Neuronal stem cell (in vitro differentiated cells): ENCODE results near the gene CFAP92.

Experiments used
- DNase-seq: peaks from one replicate; pipeline ENCODE4 v3.0.0-alpha.2; 2013; ENCODE audit warnings: low spot score
- H2AFZ ChIP-seq: one replicate; pipeline ENCODE4 v1.6.1; 2013; ENCODE audit warnings: mild to moderate bottlenecking, low read length, inconsistent platforms
- H2AK5ac ChIP-seq: 2 replicates; pipeline ENCODE4 v1.6.1; 2013; ENCODE audit warnings: low read depth, mild to moderate bottlenecking, inconsistent platforms, low read length, moderate library complexity, mixed read lengths
- H2BK120ac ChIP-seq: 2 replicates; pipeline ENCODE4 v1.6.1; 2013; ENCODE audit warnings: low read depth, mild to moderate bottlenecking, inconsistent platforms, low read length, moderate library complexity, mixed read lengths
- H2BK12ac ChIP-seq: one replicate; pipeline ENCODE4 v1.6.1; 2013; ENCODE audit warnings: low read length, inconsistent platforms
- H2BK15ac ChIP-seq: 2 replicates; pipeline ENCODE4 v1.6.1; 2013; ENCODE audit warnings: mild to moderate bottlenecking, low read length, inconsistent platforms, mixed read lengths
- H2BK5ac ChIP-seq: one replicate; pipeline ENCODE4 v1.6.1; 2013; ENCODE audit warnings: inconsistent platforms, mild to moderate bottlenecking, low read length, moderate library complexity
- H3K14ac ChIP-seq: one replicate; pipeline ENCODE4 v1.6.1; 2013; ENCODE audit warnings: low read length, inconsistent platforms
- H3K18ac ChIP-seq: 2 replicates; pipeline ENCODE4 v1.6.1; 2013; ENCODE audit warnings: low read length, inconsistent platforms
- H3K23ac ChIP-seq: 2 replicates; pipeline ENCODE4 v1.6.1; 2013; ENCODE audit warnings: low read depth, mild to moderate bottlenecking, mixed read lengths, low read length, inconsistent platforms; ENCODE audit not compliant: poor library complexity
- H3K27ac ChIP-seq: replicated peaks from 3 replicates; pipeline ENCODE4 v1.5.1; 2013; ENCODE audit warnings: low read length, inconsistent platforms
- H3K27me3 ChIP-seq, 3 experiments: 2 replicates each; pipeline ENCODE4 v1.6.1; 2013; ENCODE audit warnings: low read length in 3 of 3, mild to moderate bottlenecking in 2 of 3, inconsistent platforms in 1 of 3, low read depth in 1 of 3, mixed read lengths in 1 of 3, moderate library complexity in 1 of 3; ENCODE audit not compliant: control insufficient read depth in 3 of 3, insufficient read depth in 3 of 3
- H3K36me3 ChIP-seq, 2 donors: replicated peaks in 1 of 2; 2 replicates each; pipeline ENCODE4 v1.6.1; 2013; ENCODE audit warnings: low read length in 2 of 2; ENCODE audit not compliant: control insufficient read depth in 2 of 2, insufficient read depth in 2 of 2
- H3K4ac ChIP-seq: 2 replicates; pipeline ENCODE4 v1.6.1; 2013; ENCODE audit warnings: inconsistent platforms, mild to moderate bottlenecking, low read length, moderate library complexity
- H3K4me1 ChIP-seq, 2 donors: 1 replicate in 1 of 2; 2 replicates in 1 of 2; pipeline ENCODE4 v1.6.1; 2013; ENCODE audit warnings: low read length in 2 of 2, low read depth in 1 of 2; ENCODE audit not compliant: control insufficient read depth in 2 of 2, insufficient read depth in 1 of 2
- H3K4me2 ChIP-seq: one replicate; pipeline ENCODE4 v1.6.1; 2013; ENCODE audit warnings: mild to moderate bottlenecking, low read length, inconsistent platforms; ENCODE audit not compliant: insufficient read depth, poor library complexity, severe bottlenecking
- H3K4me3 ChIP-seq, 2 donors: 2 replicates each; pipeline ENCODE4 v1.5.1; 2013; ENCODE audit warnings: low read length in 2 of 2, mild to moderate bottlenecking in 2 of 2, inconsistent platforms in 1 of 2, moderate library complexity in 1 of 2
- H3K79me1 ChIP-seq: one replicate; pipeline ENCODE4 v1.6.1; 2013; ENCODE audit warnings: low read depth, mild to moderate bottlenecking, inconsistent platforms, low read length, moderate library complexity
- H3K9ac ChIP-seq: one replicate; pipeline ENCODE4 v1.6.1; 2013; ENCODE audit warnings: mild to moderate bottlenecking, low read depth, low read length, inconsistent platforms; ENCODE audit not compliant: poor library complexity
- H3K9me3 ChIP-seq, 2 donors: replicated peaks in 1 of 2; 2 replicates each; pipeline versions ENCODE3 to v1.6.1; 2013; ENCODE audit warnings: low read length in 2 of 2, mild to moderate bottlenecking in 2 of 2, inconsistent platforms in 1 of 2, low read depth in 1 of 2, mixed read lengths in 1 of 2, moderate library complexity in 1 of 2; ENCODE audit not compliant: control insufficient read depth in 2 of 2, insufficient read depth in 1 of 2
- H4K8ac ChIP-seq: one replicate; pipeline ENCODE4 v1.6.1; 2013; ENCODE audit warnings: low read depth, mild to moderate bottlenecking, inconsistent platforms, low read length, moderate library complexity
- H4K91ac ChIP-seq: one replicate; pipeline ENCODE4 v1.6.1; 2013; ENCODE audit warnings: low read length, low read depth, mild to moderate bottlenecking, inconsistent platforms; ENCODE audit not compliant: poor library complexity
- WGBS, 2 donors: extraction: QIAGEN DNeasy Blood & Tissue Kit; methylation state at CpG; one replicate each; pipeline ENCODE4 v1.1.7; 2013; ENCODE audit warnings: missing lambda C conversion rate in 2 of 2, mixed read lengths in 1 of 2; ENCODE audit not compliant: insufficient read length in 2 of 2, insufficient replicate concordance in 1 of 2; ENCODE audit errors: extremely low coverage in 2 of 2; 5-methylcytosine and 5-hydroxymethylcytosine counted together

Gene CFAP92

GRCh38 chr3:128967748-128968355, 26.0 kb downstream of the CFAP92 start:
- no peak overlapping the region for H2BK120ac ChIP-seq
- H3K4me1 ChIP-seq = no peaks in the 10 kb centered on the region
- no peak overlapping the region for H3K4me2 ChIP-seq
- H3K79me1 ChIP-seq = no peaks in the 10 kb centered on the region
- H2BK15ac ChIP-seq = no peak overlapping the region
- no CpG with 5 or more reads among the region's 6 CpGs for WGBS, 2 donors
- no peak overlapping the region for H3K9ac ChIP-seq
- H3K4me3 ChIP-seq = no peak overlapping the region
- no peak overlapping the region for H3K23ac ChIP-seq
- H3K18ac ChIP-seq = no peak overlapping the region
- no peak overlapping the region for H3K27ac ChIP-seq
- H2AFZ ChIP-seq = no peak overlapping the region
- peaks cover 0 to 33% of the 10 kb centered on the region in 2 donors for H3K36me3 ChIP-seq
- H3K4ac ChIP-seq = no peak overlapping the region
- H3K9me3 ChIP-seq = no peaks in the 10 kb centered on the region
- H2BK5ac ChIP-seq = no peak overlapping the region
- no peaks in the 10 kb centered on the region for H3K27me3 ChIP-seq
- DNase-seq = no peak
- no peak overlapping the region for H4K91ac ChIP-seq
- H4K8ac ChIP-seq = no peak overlapping the region
- no peak overlapping the region for H2BK12ac ChIP-seq
- no peak overlapping the region for H3K14ac ChIP-seq
- H2AK5ac ChIP-seq = no peak overlapping the region

GRCh38 chr3:128965818-128966217, 28.1 kb downstream of the CFAP92 start:
- Histone ChIP-seq H3K9me3 (no peaks in the 10 kb centered on the region), H2BK5ac (no peak overlapping the region), H2AFZ (no peak overlapping the region), H3K4me2 (no peak overlapping the region), H2BK120ac (no peak overlapping the region), H4K91ac (no peak overlapping the region), H3K27me3 (no peaks in the 10 kb centered on the region), H2AK5ac (no peak overlapping the region), H3K4ac (no peak overlapping the region), H3K18ac (no peak overlapping the region), H2BK12ac (no peak overlapping the region), H3K27ac (no peak overlapping the region), H3K4me1 (no peaks in the 10 kb centered on the region), H3K79me1 (no peaks in the 10 kb centered on the region), H3K23ac (no peak overlapping the region), H3K36me3 (peaks cover 0 to 24% of the 10 kb centered on the region in 2 donors), H3K9ac (no peak overlapping the region), H3K14ac (no peak overlapping the region), H2BK15ac (no peak overlapping the region), H4K8ac (no peak overlapping the region), H3K4me3 (no peak overlapping the region)
- no peak for DNase-seq
- no CpG with 5 or more reads among the region's 3 CpGs for WGBS, 2 donors

GRCh38 chr3:128965280-128965679, 28.6 kb downstream of the CFAP92 start:
- no peak overlapping the region for H3K27ac ChIP-seq
- H2AFZ ChIP-seq = no peak overlapping the region
- no peak overlapping the region for H2BK5ac ChIP-seq
- H2BK120ac ChIP-seq = no peak overlapping the region
- no peak overlapping the region for H3K23ac ChIP-seq
- DNase-seq = no peak
- no peak overlapping the region for H3K4ac ChIP-seq
- H2BK15ac ChIP-seq = no peak overlapping the region
- H3K9ac ChIP-seq = no peak overlapping the region
- no peaks in the 10 kb centered on the region for H3K4me1 ChIP-seq
- no CpG with 5 or more reads among the region's 9 CpGs for WGBS, 2 donors
- H3K9me3 ChIP-seq = no peaks in the 10 kb centered on the region
- H4K8ac ChIP-seq = no peak overlapping the region
- peaks cover 0 to 20% of the 10 kb centered on the region in 2 donors for H3K36me3 ChIP-seq
- no peak overlapping the region for H3K4me2 ChIP-seq
- no peak overlapping the region for H2AK5ac ChIP-seq
- H2BK12ac ChIP-seq = no peak overlapping the region
- no peaks in the 10 kb centered on the region for H3K27me3 ChIP-seq
- H4K91ac ChIP-seq = no peak overlapping the region
- no peak overlapping the region for H3K14ac ChIP-seq
- H3K4me3 ChIP-seq = no peak overlapping the region
- no peaks in the 10 kb centered on the region for H3K79me1 ChIP-seq
- H3K18ac ChIP-seq = no peak overlapping the region

- H3K9ac ChIP-seq = no peak overlapping the region
- H4K8ac ChIP-seq = no peak overlapping the region
- H3K4me2 ChIP-seq = no peak overlapping the region
- H2AK5ac ChIP-seq = no peak overlapping the region
- no peaks in the 10 kb centered on the region for H3K79me1 ChIP-seq
- no peak overlapping the region for H2BK15ac ChIP-seq
- H3K23ac ChIP-seq = no peak overlapping the region
- no peak overlapping the region for H3K14ac ChIP-seq
- peaks cover 0 to 26% of the 10 kb centered on the region in 2 donors for H3K9me3 ChIP-seq
- no peaks in the 10 kb centered on the region for H3K36me3 ChIP-seq
- no peak overlapping the region for H4K91ac ChIP-seq
- H3K4ac ChIP-seq = no peak overlapping the region
- H3K27me3 ChIP-seq = no peaks in the 10 kb centered on the region
- no peak overlapping the region for H3K4me3 ChIP-seq
- no peak overlapping the region for H2AFZ ChIP-seq
- no peak overlapping the region for H2BK5ac ChIP-seq
- no peak overlapping the region for H3K27ac ChIP-seq
- DNase-seq = no peak
- no peak overlapping the region for H3K18ac ChIP-seq
- no peak overlapping the region for H2BK12ac ChIP-seq
- H3K4me1 ChIP-seq = no peaks in the 10 kb centered on the region
- no peak overlapping the region for H2BK120ac ChIP-seq
- no CpG with 5 or more reads among the region's 2 CpGs for WGBS, 2 donors
Measured at GRCh38 chr3:128956440-128956839, 37.4 kb downstream of the CFAP92 start.
